HG03060 (cell line): Measurements from ENCODE around the gene RPL26.

Experiments
- ATAC-seq: cut with Tn5 transposase; IDR thresholded peaks from one replicate; pipeline ENCODE4 v1.9.1; 2021; ENCODE audit warnings: low read depth, moderate number of reproducible peaks; ENCODE audit not compliant: unreplicated experiment

Gene RPL26

DNA sequence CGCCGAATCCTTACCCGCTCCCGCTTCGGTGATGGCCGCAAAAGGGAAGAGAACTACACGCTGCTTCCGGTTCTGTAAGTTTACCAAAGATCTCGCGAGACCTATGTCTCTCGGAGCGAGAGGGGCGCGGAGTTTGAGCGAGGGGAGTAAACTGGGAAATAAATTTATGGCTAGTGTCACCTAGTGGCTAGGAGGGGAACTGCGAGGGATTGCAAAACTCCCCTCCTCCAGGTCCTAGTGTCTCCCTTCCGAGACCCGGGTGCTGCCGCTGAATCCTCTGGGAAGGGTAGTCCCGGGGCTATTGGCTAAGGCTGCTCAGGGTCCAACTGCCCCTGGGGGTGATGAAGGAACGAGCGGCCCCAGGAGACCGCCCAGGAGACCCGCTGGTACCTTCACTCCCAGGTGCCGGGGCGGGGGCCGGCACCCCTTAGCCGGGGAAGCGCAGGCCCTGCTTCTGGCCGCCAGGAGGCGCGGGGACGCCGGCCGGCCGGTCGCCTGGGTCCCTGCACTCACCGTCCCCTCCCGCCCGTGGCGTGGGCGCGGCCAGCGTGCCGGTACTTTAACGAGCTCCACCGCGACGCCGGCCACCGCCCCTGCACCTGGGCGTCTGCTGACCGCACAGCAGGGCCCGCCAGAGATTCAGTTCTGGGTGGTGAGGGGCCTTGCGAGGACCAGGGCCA, at the start of gene RPL26:
TSS of gene RPL26 (minus strand) at position 51 of the 680 bp plus-strand sequence. CDS start 883 bp downstream, outside the sequence.
- ATAC-seq, result peak; percentile 82

DNA sequence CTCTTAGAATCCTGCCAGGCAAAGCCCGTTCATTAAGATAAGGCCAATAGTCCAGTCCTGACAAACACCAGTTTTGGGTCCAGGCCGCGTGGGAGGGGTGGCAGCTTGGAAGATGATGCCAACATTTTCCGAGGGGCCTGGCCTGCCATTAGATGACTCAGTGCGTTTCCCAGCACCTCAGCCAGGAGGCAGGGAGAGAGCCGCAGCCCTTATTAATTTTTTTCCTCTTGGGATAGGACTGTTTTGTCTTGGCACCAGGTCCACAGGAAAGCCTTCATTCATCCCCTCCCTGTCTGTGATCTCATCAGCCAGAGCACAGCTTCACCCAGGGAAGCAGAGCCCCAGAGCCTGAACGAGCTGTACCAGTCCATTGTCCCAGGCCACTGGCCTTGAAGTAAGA, 48.0 kb upstream of the RPL26 start:
- no peak for ATAC-seq

DNA sequence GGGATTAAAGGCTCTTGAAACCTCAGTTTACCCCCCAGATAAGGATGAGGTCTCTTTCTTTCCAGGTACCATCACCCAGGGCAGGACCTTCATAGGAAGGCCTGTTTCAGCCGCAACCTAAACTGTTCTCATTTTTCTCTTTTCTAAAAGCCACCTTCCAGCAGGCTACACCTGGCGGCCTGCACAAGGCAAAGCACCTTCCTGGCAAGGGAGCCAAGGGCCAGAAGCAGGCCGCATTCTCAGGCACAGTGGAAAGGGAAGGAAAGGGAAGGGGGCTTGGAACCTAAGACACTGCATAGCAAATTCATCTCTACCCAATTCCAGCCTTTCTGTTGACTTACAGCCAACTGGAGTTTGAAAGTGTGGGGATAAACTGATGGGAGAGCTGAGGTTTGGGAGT, 43.8 kb upstream of the RPL26 start:
- no peak for ATAC-seq

DNA sequence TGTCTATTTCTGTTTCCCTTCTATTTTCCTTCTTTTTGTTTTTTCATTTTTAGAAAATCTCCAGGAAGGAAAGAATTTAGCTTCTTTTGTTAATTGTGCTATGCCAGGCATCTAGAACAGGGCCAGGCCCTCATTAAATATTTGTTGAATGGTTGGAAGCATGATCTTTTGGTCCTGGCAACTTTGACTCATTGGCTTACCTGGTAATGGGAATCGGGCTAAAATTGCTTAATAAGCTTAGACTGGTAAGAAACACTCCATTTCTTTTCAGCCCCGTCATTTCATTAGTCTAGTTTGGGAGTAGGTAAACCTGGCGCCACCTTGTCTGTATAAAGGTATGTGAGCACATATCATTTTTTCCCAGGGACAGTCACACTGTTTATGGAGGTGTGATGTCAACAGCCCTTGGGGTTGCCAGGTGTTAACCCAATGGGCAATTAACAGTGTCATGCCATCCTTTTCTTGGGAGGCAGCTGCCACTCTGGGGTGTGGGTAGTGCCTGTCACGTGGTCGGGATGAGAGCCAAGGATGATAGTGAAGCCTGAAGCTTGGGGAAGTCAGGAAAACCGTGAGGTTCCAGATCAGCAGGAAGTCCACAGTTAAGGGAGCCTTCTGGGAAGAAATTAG, 43.2 kb upstream of the RPL26 start:
- ATAC-seq, result no peak

DNA sequence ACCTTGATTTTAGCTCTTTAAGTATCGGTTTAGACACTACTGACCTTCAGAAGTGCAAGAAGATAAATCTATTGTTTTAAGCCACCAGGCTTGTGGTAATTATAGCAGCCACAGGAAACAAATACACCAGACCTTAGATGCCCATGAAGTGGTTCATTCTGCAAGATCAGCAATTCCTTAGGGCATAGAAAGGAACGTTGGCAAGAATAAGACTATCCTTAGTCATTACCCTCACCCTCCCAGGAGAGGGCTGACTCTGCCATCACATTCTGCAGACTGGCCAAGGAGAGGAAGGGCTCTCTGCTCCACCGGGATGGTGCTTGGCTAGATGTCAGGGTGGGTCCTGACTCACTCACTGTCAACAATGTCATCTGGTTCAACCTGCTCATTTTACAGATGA, 38.6 kb upstream of the RPL26 start:
- ATAC-seq, result no peak

DNA sequence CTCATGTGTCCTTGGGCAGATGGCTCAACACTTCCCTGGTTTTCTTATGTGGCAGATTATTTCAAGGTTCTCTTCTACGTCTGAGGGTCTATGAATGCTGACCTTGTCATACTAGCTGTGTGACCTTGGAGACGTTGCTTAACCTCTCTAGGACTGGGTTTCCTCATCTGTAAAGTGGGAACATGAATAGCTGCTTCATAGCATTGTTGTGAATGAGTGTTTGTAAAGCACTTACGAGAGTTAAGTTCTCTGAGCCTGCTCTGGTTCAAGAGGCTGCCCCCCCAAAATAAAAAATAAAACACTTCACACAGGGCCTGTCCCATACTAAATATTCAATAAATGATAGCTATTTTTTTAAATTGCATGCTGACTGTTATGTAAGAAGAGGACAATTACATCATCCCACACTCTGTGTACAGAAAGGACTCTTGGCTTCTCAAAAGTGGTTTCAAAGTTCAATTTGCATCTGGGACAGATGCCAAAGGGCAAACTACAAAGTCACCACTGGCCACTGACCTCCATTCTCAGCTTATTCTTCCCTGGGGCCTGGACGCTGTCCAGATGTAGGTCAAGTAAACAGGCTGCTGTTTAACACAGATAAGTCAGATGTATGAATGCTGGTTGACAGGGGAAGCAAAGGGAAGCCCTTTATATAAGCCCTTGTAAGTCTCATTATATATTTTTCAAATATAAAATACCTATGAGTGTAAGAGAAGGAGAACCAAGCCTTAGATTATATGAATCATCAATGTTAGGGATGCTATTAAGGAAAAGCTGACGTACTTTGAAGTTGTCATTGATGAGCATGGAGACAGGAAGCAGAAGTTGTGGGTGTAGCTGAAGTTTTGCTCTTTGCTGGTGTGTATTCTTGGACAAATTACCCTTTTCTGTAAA, 37.3 kb upstream of the RPL26 start:
- ATAC-seq, result no peak

DNA sequence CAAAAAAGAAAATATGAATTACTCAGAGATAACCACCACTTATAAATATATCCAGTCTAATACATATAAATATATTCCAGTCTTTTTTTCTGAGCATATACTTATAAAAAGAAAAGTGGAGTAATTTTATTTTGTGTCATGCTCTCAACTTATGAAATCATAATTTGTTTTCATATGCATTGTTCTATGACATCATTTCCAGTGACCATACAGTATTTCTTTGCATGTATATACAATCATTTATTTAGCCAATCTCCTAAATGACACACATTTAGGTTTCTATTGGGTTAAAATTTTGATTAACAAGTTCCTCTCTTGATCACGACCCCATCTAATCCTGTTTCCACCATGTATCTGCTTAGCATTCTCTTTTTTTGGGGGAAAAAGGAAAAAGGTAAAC, 36.3 kb upstream of the RPL26 start:
- ATAC-seq, result no peak

DNA sequence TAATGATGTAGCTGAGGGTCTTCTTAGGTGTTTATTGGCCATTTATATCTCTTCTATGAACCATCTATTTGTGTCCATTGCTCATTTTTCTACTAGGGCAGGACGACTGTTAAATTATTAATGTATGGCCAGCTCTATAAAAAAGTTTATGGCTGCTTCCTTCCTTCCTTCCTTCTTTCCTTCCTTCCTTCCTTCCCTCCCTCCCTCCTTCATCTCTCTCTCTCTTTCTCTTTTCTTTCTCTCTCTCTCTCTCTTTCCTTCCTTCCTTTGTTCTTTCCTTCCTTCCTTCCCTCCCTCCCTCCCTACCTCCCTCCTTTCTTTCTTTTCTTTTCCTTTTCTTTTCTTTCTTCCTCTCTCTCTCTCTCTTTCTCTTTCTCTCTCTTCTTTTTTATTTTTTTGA, 35.5 kb upstream of the RPL26 start:
- ATAC-seq, result no peak

DNA sequence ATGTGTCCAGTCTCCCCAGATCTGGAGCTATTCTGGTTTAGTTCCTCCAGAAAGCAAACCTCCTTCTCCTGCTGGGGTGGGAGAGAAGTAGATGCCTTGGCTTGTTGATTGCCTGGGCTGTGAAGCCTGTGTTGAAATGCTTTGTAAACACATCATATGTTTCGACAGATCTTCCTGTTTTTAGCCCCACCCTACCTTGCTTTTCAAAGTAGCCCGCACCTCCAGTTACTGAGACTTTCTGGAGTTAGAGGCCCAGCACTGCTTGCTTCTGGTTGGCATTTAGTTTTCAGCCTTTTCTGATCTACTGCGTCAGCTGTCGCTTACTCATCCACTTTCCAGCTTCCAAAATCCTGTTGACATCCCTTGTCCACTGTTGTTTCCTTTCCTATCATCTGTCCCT, 34.8 kb upstream of the RPL26 start:
- no peak for ATAC-seq

DNA sequence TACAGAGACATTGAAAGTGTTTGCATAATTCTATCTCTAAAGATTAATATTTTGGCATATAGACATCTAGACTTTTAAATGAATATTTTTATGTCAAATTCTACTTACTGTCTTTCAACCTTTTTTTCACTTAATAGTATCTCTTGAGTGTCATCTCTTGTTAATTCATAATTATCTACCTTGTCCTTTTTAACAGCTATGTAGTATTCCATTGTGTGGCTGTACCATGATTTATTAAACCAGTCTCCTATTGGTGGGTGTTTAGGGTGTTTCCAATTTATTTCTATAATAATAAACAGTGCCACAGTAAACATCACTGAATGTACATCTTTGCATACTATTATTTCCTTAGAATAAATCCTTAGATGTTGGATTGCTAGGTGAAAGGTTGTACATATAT, 30.9 kb upstream of the RPL26 start:
- ATAC-seq, result no peak

DNA sequence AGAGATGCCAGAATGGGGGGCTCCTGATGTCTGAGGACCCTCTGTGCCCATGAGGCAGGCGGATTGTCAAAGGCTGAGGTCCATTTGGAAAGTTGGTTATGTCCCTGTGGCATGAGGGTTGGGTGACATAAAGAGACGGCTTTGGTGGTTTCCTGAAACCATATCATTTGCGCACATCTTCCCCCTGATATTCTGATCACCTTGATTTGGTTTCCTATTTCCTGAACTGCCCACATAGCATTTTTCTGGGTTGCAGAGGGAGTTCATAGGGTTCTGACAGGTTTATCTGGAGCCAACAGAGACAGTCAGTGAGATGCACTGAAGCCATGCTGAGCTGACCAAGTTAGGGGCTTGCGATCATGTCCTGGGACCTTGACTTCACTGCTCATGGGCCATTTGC, 30.3 kb upstream of the RPL26 start:
- ATAC-seq, result no peak

DNA sequence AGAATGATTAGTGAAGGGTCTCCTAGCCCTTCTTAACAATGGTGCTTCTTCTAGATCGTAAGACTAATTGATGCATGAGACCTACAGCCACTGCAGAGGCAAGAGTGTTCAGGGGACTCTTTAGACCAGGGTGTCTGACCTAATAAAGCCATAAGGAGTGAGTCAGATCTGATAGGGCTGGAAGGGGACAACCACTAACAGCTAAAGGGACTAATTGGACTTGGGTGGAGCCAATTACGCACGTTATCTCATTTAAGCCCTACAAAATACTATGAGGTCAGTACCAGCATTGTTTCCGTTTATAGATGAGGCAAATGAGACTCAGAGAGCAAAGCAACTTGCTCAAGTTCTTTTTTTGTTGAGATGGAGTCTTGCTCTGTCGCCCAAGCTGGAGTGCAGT, 29.1 kb upstream of the RPL26 start:
- ATAC-seq, result no peak

DNA sequence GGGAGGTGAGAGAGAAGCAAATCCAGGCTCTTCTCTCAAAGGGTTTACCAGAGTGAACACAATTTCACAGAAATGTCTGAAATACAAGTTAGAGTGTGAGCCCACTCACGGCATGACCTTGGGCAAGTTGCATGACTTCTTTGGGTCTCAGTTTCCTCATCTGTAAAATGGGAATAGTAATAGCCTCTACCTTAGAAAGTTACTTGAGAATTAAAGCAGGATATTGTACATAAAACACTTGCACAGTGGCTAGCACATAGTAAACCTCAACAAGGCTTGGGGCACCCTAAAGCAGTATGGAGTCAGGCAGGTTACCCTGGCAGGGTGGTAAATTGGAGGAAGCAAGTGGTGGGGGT, 27.9 kb upstream of the RPL26 start:
- no peak for ATAC-seq

DNA sequence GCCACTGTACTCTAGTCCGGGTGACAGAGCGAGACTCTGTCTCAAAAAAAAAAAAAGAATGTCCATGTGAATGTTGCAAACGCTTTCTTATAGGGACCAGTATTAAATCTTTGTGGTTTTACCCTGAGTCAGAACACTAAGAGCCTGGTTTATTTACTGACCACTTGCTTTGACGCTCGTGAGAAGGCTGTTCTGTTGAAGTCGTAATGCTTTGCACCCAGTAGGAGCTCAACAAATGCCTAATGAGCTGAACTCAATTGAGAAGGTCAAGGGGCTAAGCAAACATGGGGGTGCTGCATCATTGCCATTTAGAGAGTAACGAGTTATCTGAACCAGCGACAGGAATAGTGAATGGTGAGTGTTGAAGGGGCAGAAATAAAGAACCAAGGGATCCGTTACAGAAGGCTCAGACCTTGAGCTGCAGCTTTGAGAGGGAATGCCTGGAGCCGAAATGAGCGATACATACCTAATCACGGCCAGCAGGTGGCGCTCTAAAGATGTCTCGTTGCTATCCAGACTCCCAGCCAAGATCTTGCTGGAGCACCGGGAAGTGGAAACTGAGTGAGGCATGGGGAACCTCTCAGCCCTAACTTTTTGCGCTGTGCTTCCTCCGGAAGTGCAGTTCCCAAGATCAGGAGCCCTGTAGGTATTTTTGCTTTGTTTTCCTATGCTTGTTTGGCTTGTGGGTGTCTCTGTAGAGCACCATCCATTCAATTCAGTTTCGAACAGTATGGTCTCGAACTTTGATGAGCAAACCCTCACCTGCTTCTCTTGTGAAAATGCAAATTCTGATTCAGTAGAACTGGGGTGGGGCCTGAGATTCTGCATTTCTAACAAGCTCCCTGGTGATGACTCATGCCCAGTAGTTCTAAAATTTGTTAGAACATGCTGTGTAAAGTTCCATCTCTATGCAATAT, 27.2 kb upstream of the RPL26 start:
- ATAC-seq, result no peak

DNA sequence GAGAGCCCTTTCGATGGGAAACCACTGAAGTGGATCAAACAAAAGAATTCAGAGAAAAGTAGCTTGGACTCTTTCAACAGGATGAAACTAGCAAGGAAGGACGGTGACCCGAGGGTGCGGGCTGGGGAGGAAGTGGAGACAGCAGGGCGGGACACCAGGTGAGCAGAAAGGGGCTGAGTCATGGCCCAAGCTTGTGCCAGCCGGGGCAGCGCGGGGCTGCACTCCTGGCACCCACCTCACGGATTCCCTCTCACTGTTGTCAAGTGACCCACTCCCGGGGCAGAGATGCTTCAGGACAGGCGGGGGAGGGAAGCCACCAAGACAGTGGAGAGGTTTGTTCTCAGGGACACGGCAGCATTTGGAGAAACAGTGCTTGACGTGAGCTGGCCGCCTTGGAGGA, 25.4 kb upstream of the RPL26 start:
- ATAC-seq, result no peak

DNA sequence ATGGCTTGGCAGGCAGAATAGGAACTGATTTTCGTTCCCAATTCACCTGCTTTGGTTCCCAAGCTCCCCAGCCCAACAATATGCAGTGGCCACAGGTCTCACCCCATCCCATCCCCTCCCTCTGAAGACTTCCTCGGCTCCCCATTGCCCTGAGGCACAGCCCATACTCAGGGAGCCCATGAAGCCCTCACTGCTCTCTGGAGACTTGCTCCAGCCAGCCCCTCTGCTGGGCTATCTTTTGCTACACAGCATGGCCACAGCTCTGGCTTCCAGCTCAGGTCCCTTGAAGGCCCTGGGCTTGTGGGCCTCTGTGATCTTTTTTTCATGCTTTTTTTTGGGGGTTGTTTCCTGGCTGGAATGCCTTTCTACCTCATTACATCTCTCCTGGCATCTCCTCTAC, 23.2 kb upstream of the RPL26 start:
- no peak for ATAC-seq

DNA sequence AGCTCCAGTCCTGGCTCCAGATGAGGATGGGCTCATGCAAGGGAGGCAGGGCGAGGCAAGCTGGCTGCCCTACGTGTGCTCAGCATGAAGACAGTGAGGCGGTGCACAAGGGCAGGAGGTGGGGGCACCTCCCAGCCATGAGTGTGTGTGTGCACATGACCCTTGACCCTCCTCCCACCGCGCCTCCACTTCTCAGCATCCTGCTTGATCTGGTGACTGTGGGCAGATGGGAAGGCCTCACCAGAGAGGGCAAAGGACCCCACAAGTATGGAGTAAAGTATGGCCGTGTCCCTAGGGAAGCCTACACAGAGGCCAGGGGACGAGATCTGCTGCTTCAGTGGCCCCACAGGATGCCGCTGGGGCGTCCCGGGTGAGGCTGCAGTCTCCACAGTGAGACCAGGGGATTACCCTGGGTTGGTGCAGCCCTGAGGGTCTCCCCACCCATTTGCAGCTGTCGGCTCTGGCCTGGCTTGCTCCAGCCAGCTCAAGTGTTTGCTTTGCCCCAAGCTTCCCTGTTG, 22.6 kb upstream of the RPL26 start:
- ATAC-seq, result no peak

DNA sequence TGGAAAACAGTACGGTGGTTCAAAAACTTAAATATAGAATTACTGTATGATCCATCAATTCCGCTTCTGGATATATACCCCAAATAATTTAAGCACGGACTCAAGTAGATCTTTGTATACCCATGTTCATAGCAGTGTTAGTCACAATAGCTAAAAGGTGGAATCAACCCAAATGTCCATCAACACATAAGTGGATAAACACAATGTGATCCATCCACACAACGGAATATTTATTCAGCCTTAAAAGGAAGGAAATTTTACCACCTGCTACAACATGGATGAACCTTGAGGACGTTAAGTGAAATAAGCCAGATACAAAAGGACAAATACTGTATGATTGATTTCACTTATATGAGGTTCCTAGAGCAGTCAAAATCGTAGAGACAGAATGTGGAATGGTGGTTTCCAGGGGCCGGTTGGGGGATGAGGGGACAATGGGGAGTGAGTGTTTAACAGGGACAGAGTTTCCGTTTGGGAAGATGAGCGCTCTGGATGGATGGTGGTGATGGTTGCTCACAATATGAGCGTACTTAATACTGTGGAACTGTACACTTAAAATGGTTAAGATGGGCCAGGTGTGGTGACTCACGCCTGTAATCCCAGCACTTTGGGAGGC, 20.0 kb upstream of the RPL26 start:
- no peak for ATAC-seq

DNA sequence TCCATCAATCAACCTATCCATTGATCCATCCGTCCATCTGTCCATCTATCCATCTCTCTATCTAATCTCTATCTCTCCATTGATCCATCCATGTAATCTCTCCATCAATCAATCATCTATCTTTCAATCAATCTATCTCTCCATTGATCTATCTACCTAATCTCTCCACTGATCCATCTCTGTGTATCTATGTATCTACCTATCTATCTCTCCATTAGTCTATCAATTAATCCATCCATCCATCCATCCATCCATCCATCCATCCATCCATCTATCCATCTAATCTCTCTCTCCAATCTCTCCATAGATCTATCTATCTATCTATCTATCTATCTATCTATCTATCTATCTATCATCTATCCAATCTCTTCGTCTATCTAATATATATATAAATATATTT, 18.1 kb upstream of the RPL26 start:
- ATAC-seq, result no peak

DNA sequence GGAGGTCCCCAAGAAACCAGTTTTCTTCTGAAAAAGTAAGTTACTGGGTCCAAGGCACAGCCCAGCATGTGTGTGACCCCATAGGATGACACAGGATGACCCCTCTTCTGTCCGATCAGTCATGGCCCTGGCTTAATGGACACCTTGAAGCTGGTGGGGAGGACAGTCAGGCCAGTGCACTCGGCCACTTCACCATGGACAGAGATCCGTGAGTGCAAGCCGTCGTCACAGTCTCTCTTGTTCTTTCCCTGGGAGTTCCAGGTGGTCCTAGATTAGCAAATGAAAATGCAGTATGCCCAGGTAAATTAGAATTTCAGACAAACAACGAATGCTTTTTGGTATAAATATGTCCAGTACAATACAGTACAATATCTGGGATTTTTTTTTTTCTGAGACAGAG, 16.0 kb upstream of the RPL26 start:
- ATAC-seq, result no peak
